ENCODE measurements around the gene KCNN4.

KCNN4 gene

GRCh38 chr19:43754253-43754502 is 26.6 kb downstream of the KCNN4 start:
- H3K27ac ChIP-seq (ENCODE audit: low read depth, low read length), result peak overlapping the region; percentile 95

GRCh38 chr19:43752287-43752875 is 28.4 kb downstream of the KCNN4 start:
- H3K9me3 ChIP-seq (ENCODE audit: insufficient read depth, low read length), result no peaks in the 10 kb centered on the region
- no peaks in the 10 kb centered on the region for H3K9me2 ChIP-seq (replicated peaks; ENCODE audit: insufficient read depth, low read length)
- H3K36me3 ChIP-seq (ENCODE audit: low read length), result peaks cover 6% of the 10 kb centered on the region; the same call in 1 of the 2 replicates
- H4K20me1 ChIP-seq (ENCODE audit: low read depth, low read length), result no peaks in the 10 kb centered on the region
- H3K9ac ChIP-seq (ENCODE audit: low read length), result no peak overlapping the region; the same call in 1 of the 2 replicates
- no peak overlapping the region for H3K4me3 ChIP-seq (ENCODE audit: insufficient read depth, low read length, poor library complexity, severe bottlenecking)
- H3K27ac ChIP-seq (ENCODE audit: low read depth, low read length), result peak overlapping the region; percentile 95; the same call in 1 of the 2 replicates
- peak overlapping the region; percentile 83 for H3K4me2 ChIP-seq (ENCODE audit: low read depth, low read length, poor library complexity, severe bottlenecking)
- H2AFZ ChIP-seq (ENCODE audit: low read depth, low read length, severe bottlenecking), result no peak overlapping the region
- no peaks in the 10 kb centered on the region for H3K27me3 ChIP-seq (ENCODE audit: low read length)
- H3F3A ChIP-seq (ENCODE audit: insufficient read depth), result peaks cover 32% of the 10 kb centered on the region
- H3K79me2 ChIP-seq (ENCODE audit: insufficient read depth, low read length), result peaks cover 24% of the 10 kb centered on the region
- TF ChIP-seq EZH2phosphoT487 (conservative IDR thresholded peaks at IDR 0.05; ENCODE audit: low read length) (no peak), CTCF (IDR thresholded peaks at IDR 0.05; ENCODE audit: insufficient read depth, low read length, poor library complexity, severe bottlenecking) (no peak)

More at GRCh38 chr19:43754253-43754502, 26.6 kb downstream of the KCNN4 start:
- H3K4me3 ChIP-seq (ENCODE audit: insufficient read depth, low read length, poor library complexity, severe bottlenecking), result peak overlapping the region; percentile 77
- H3K27me3 ChIP-seq (ENCODE audit: low read length), result no peaks in the 10 kb centered on the region
- peaks cover 47% of the 10 kb centered on the region for H3F3A ChIP-seq (ENCODE audit: insufficient read depth)
- no peak for TF ChIP-seq EZH2phosphoT487 (conservative IDR thresholded peaks at IDR 0.05; ENCODE audit: low read length)
- TF ChIP-seq CTCF (IDR thresholded peaks at IDR 0.05; ENCODE audit: insufficient read depth, low read length, poor library complexity, severe bottlenecking), result no peak
- H3K9me3 ChIP-seq (ENCODE audit: insufficient read depth, low read length), result no peaks in the 10 kb centered on the region
- H3K79me2 ChIP-seq (ENCODE audit: insufficient read depth, low read length), result peaks cover 24% of the 10 kb centered on the region
- no peaks in the 10 kb centered on the region for H3K9me2 ChIP-seq (replicated peaks; ENCODE audit: insufficient read depth, low read length)
- peak overlapping the region; percentile 83 for H3K4me2 ChIP-seq (ENCODE audit: low read depth, low read length, poor library complexity, severe bottlenecking)
- H3K9ac ChIP-seq (ENCODE audit: low read length), result peak overlapping the region; percentile 94
- H2AFZ ChIP-seq (ENCODE audit: low read depth, low read length, severe bottlenecking), result peak overlapping the region; percentile 3
- no peaks in the 10 kb centered on the region for H4K20me1 ChIP-seq (ENCODE audit: low read depth, low read length)
- no peaks in the 10 kb centered on the region for H3K36me3 ChIP-seq (ENCODE audit: low read length)

GRCh38 chr19:43751466-43752220 is 29.1 kb downstream of the KCNN4 start:
- Histone ChIP-seq H3K36me3 (ENCODE audit: low read length) (peaks cover 6% of the 10 kb centered on the region; the same call in 1 of the 2 replicates), H3K27ac (ENCODE audit: low read depth, low read length) (0 out of 2 replicates have a peak overlapping the region, but pooled peaks have one; percentile 14), H3K4me2 (ENCODE audit: low read depth, low read length, poor library complexity, severe bottlenecking) (no peak overlapping the region)

More at GRCh38 chr19:43751466-43752220, 29.1 kb downstream of the KCNN4 start:
- TF ChIP-seq EZH2phosphoT487 (conservative IDR thresholded peaks at IDR 0.05; ENCODE audit: low read length), result no peak
- no peak for TF ChIP-seq CTCF (IDR thresholded peaks at IDR 0.05; ENCODE audit: insufficient read depth, low read length, poor library complexity, severe bottlenecking)
- Histone ChIP-seq H3F3A (ENCODE audit: insufficient read depth) (peaks cover 26% of the 10 kb centered on the region), H3K9me3 (ENCODE audit: insufficient read depth, low read length) (no peaks in the 10 kb centered on the region), H3K9ac (ENCODE audit: low read length) (no peak overlapping the region), H3K79me2 (ENCODE audit: insufficient read depth, low read length) (peaks cover 24% of the 10 kb centered on the region), H4K20me1 (ENCODE audit: low read depth, low read length) (no peaks in the 10 kb centered on the region), H3K27me3 (ENCODE audit: low read length) (no peaks in the 10 kb centered on the region), H3K4me3 (ENCODE audit: insufficient read depth, low read length, poor library complexity, severe bottlenecking) (no peak overlapping the region), H2AFZ (ENCODE audit: low read depth, low read length, severe bottlenecking) (no peak overlapping the region), H3K9me2 (replicated peaks; ENCODE audit: insufficient read depth, low read length) (no peaks in the 10 kb centered on the region)
